PFSK-1 (cell line): ENCODE results near the gene KBTBD4.

ENCODE experiments used
- POLR2AphosphoS5 ChIP-seq: IDR thresholded peaks from 2 replicates; pipeline ENCODE4 v1.6.1; 2012; ENCODE audit warnings: low read depth, mild to moderate bottlenecking, control low read depth, low read length, moderate library complexity
- REST ChIP-seq, 2 experiments: IDR thresholded peaks; 2 replicates each; pipeline versions ENCODE4 v1.6.1 to v1.8.0; 2011 to 2012; ENCODE audit warnings: low read depth in 2 of 2, low read length in 2 of 2, control low read depth in 1 of 2, inconsistent platforms in 1 of 2, mild to moderate bottlenecking in 1 of 2, moderate library complexity in 1 of 2; ENCODE audit not compliant: insufficient read depth in 1 of 2
- SIN3A ChIP-seq: IDR thresholded peaks from 2 replicates; pipeline ENCODE4 v1.6.1; 2012; ENCODE audit warnings: mild to moderate bottlenecking, low read length, moderate library complexity, borderline replicate concordance; ENCODE audit not compliant: insufficient read depth
- TAF1 ChIP-seq: IDR thresholded peaks from 2 replicates; pipeline ENCODE4 v1.6.1; 2012; ENCODE audit warnings: low read length, control low read depth, borderline replicate concordance; ENCODE audit not compliant: insufficient read depth

- TF ChIP-seq SIN3A (no peak), REST (IDR thresholded peaks at IDR 0.05; ENCODE audit: insufficient read depth in 1 of 2, low read depth in 2 of 2, low read length in 2 of 2) (0 out of 4 replicates have a peak, but pooled peaks of 1 of the 2 experiments have one; percentile 9), POLR2AphosphoS5 (no peak), TAF1 (no peak)
Observed at GRCh38 chr11:47607380-47607779, 28.6 kb upstream of the KBTBD4 start.
